Suprapubic skin (tissue), 3 donors: ENCODE results near the gene RPL10.

Experiments used
- CTCF ChIP-seq, 2 donors: fragments of 200-600 bp in 1 of 2; fragments of 450-650 bp in 1 of 2; sonication (generic) in 1 of 2; IDR thresholded peaks; one replicate each; pipeline ENCODE4 v1.5.1; 2016 to 2019; ENCODE audit warnings: antibody characterized with exemption in 2 of 2, mild to moderate bottlenecking in 1 of 2, moderate library complexity in 1 of 2
- EP300 ChIP-seq: sonication (generic); formaldehyde crosslinking; IDR thresholded peaks from one replicate; pipeline ENCODE4 v1.6.1; 2017; ENCODE audit warnings: antibody characterized with exemption
- POLR2A ChIP-seq, 2 donors: fragments of 450-650 bp; IDR thresholded peaks; one replicate each; pipeline ENCODE4 v1.6.1; 2017; ENCODE audit warnings: antibody characterized with exemption in 2 of 2, mild to moderate bottlenecking in 2 of 2, moderate library complexity in 2 of 2

- TF ChIP-seq CTCF (IDR thresholded peaks at IDR 0.05) (no peak), POLR2A (IDR thresholded peaks at IDR 0.05) (no peak), EP300 (no peak)
Measured at GRCh38 chrX:154349979-154350378, 48.2 kb upstream of the RPL10 start.
